ENCODE data around the gene ITPRIPL2. TPM values are rescaled to one million over a fixed set of nuclear protein-coding genes. Genes with fewer than 3 reads are reported as not detected.

ITPRIPL2 gene
- total RNA-seq, 1 donor from 2014 or later, result 58.4 TPM

DNA sequence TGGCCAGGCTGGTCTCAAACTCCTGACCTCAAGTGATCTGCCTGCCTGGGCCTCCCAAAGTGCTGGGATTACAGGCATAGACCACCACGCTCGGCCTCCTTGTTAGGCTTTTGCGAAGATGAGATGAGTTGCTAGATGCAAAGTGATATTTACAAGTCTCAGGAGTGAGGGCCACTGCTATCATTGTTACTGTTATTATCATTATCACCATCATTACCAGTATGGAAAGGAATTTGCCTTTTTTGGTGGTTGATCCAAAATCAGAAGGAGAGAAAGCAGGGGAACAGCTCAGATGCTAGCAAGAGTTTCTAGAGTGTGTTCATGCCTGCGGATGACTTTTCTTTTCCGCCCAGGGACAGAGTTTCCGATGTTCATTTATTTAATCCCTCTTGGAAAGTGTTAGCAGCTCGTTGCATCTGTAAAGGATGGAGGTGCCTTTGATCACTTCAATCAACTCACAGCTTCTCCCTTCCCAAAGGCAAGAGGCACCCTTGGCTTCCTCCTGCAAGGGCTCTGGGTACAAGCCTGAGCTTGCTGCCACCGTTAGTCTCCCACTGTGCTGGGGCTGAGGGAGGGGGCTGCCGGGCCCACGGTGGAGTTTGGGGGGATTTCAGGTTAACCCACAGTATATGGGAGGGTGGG is 21.6 kb downstream of the ITPRIPL2 start:
- H3K27me3 Mint-ChIP-seq, result peaks cover 7% of the 10 kb centered on the region
- H3K9me3 Mint-ChIP-seq, result no peaks in the 10 kb centered on the region
- H3K4me3 Mint-ChIP-seq, result no peak overlapping the region
- no peaks in the 10 kb centered on the region for H3K36me3 Mint-ChIP-seq (ENCODE audit: low read depth)
- DNase-seq, result no peak
- peaks cover 22% of the 10 kb centered on the region for H3K4me1 Mint-ChIP-seq
- H3K27ac Mint-ChIP-seq, result no peak overlapping the region
- intact Hi-C loops (cut with micrococcal nuclease), result no loop called here

DNA sequence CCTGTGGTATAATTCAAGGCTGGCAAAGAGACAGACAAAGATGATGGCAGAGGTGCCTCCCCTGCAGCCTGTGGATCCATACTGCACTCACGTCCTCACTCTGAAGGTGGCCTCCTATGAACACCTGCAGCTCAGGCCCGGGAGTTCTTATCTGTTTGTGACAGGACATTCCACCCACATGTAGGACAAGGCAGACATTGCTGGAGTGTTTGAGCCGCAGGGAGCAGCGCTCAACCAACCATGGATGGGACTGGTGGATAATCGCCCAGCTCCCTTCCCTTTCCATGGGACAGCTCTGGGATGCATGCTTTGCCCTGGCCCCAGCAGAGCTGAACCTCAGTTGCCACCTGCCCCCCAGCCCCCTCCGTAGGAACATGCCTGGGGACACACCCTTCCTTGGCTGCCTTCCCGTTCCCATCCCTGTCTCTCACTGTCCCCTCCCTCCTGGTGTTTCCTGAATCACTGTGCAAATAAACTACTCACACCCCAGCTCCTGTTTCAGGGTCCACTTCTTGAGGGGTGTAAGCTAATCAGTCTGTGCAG is 22.2 kb downstream of the ITPRIPL2 start:
- H3K27ac Mint-ChIP-seq, result no peak overlapping the region
- intact Hi-C loops (cut with micrococcal nuclease), result no loop called here
- H3K4me3 Mint-ChIP-seq, result no peak overlapping the region
- DNase-seq, result no peak
- peaks cover 16% of the 10 kb centered on the region for H3K4me1 Mint-ChIP-seq
- H3K36me3 Mint-ChIP-seq (ENCODE audit: low read depth), result no peaks in the 10 kb centered on the region
- H3K9me3 Mint-ChIP-seq, result no peaks in the 10 kb centered on the region
- H3K27me3 Mint-ChIP-seq, result peaks cover 14% of the 10 kb centered on the region

DNA sequence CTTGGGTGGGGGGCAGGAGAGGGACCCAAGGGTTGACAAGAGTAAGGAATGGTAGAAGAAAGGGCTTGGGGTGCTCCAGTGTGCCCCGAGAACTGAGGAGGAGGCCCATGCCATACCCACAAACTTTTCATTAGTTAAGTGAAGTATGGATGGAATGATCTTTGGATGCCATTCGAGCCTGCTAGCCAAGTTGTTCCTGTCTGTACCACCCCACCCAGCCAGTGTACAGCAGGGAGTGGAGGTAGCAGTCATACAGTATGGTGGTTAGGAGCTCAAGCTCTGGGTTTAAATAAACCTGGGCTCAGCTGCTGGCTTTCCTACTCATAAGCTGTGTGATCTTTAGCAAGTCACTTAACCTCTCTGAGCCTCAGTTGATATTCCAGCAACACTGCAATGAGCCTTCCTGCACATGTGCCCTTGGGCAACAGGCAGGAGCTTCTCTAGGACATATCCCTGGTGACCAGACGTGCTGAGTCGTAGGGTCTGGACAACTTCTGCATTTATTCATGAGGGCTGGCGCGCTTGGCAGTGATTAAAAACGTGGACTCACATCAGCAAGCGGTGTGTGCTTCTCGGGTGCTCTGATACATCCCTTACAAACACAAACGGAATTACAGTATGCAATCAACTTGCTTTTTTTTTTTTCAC is 22.9 kb downstream of the ITPRIPL2 start:
- no peak overlapping the region for H3K4me3 Mint-ChIP-seq
- H3K27me3 Mint-ChIP-seq, result peaks cover 16% of the 10 kb centered on the region
- H3K27ac Mint-ChIP-seq, result no peak overlapping the region
- intact Hi-C loops (cut with micrococcal nuclease), result no loop called here
- H3K9me3 Mint-ChIP-seq, result no peaks in the 10 kb centered on the region
- DNase-seq, result no peak
- H3K36me3 Mint-ChIP-seq (ENCODE audit: low read depth), result no peaks in the 10 kb centered on the region
- H3K4me1 Mint-ChIP-seq, result peaks cover 9% of the 10 kb centered on the region

GRCh38 chr16:19137201-19138128 is 23.7 kb downstream of the ITPRIPL2 start:
- Mint-ChIP-seq H3K9me3 (no peaks in the 10 kb centered on the region), H3K4me3 (no peak overlapping the region), H3K4me1 (peaks cover 4% of the 10 kb centered on the region), H3K36me3 (ENCODE audit: low read depth) (no peaks in the 10 kb centered on the region), H3K27ac (no peak overlapping the region), H3K27me3 (peaks cover 16% of the 10 kb centered on the region)
- intact Hi-C loops (cut with micrococcal nuclease), result no loop called here
- no peak for DNase-seq

DNA sequence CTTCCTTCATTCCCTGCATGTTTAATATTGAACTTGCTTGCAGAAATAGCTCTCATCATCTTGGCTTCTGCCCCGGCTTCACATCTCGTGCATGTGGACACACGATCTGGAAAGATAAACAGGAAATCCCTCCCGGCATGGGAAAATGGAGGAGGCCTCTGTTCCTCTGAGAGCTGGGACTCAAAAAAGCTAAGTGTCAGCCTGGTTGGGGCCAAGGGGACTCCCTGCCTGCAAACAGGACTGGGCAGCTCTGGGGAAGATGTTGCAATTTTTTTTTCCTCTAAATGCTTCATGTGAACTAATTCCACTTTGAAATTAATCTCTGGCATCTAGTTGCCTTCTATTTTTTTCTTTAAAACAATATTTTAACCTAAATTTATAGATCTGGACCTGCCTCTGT is 24.8 kb downstream of the ITPRIPL2 start:
- H3K9me3 Mint-ChIP-seq, result no peaks in the 10 kb centered on the region
- H3K4me1 Mint-ChIP-seq, result peaks cover 2% of the 10 kb centered on the region
- intact Hi-C loops (cut with micrococcal nuclease), result no loop called here
- no peak overlapping the region for H3K4me3 Mint-ChIP-seq
- peaks cover 17% of the 10 kb centered on the region for H3K27me3 Mint-ChIP-seq
- H3K36me3 Mint-ChIP-seq (ENCODE audit: low read depth), result no peaks in the 10 kb centered on the region
- DNase-seq, result no peak
- no peak overlapping the region for H3K27ac Mint-ChIP-seq

DNA sequence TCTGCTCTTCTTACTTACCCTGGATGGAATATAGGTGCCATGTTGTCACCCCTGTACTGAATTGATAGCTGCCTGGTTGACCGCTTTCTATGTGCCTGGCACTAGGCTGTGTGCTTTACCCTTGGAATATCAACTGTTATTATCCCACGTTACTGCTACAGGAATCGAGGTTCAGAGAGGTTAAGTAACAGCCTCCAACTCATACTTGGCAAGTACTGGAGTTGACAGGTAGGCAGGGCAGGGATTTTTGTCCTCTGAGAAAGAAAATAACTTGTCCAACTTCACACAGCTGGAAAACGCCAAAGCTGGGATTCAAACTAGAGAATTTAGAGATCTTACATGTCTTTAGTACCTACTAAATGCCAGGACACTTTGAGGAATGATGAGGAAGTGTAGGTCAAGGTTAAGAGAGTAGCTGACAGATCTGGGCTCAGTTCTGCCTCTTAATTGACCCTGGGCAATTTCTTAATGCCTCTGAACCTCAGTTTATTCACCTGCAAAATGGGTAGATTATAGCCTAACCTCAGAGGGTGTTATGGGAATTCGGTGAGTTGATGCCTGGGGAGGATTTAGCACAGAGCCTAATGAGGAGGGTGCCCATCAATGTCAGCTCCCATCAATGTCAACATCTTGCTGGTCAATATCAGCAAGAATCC is 25.8 kb downstream of the ITPRIPL2 start:
- intact Hi-C loops (cut with micrococcal nuclease), result no loop called here
- no peak overlapping the region for H3K4me3 Mint-ChIP-seq
- H3K4me1 Mint-ChIP-seq, result peaks cover 2% of the 10 kb centered on the region
- no peak for DNase-seq
- H3K9me3 Mint-ChIP-seq, result no peaks in the 10 kb centered on the region
- H3K27ac Mint-ChIP-seq, result no peak overlapping the region
- peaks cover 23% of the 10 kb centered on the region for H3K27me3 Mint-ChIP-seq
- H3K36me3 Mint-ChIP-seq (ENCODE audit: low read depth), result no peaks in the 10 kb centered on the region

DNA sequence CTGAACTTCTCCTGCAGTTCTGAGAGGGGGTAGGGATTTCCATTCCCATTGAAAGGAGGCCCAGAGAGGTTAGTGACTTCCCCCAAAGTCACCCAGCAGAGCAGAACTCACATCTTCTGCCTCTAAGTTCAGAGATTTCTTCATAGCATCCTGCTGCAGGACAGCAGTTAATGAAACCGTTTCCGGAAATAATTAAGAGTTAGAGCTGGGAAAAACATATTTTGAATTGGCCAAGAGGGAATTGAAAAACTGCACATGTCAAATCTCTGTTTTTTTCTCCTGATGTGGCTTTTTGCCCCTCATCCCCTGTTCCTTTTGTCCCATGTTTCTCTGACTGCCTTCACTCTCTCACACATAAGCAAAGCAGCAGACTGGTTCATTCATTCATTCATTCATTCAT is 26.6 kb downstream of the ITPRIPL2 start:
- H3K27ac Mint-ChIP-seq, result no peak overlapping the region
- no peaks in the 10 kb centered on the region for H3K9me3 Mint-ChIP-seq
- intact Hi-C loops (cut with micrococcal nuclease), result no loop called here
- H3K27me3 Mint-ChIP-seq, result peaks cover 29% of the 10 kb centered on the region
- no peak for DNase-seq
- H3K4me1 Mint-ChIP-seq, result peaks cover 2% of the 10 kb centered on the region
- no peaks in the 10 kb centered on the region for H3K36me3 Mint-ChIP-seq (ENCODE audit: low read depth)
- no peak overlapping the region for H3K4me3 Mint-ChIP-seq

GRCh38 chr16:19142939-19143598 is 29.3 kb downstream of the ITPRIPL2 start:
- Mint-ChIP-seq H3K4me1 (no peaks in the 10 kb centered on the region), H3K9me3 (no peaks in the 10 kb centered on the region), H3K4me3 (no peak overlapping the region), H3K36me3 (ENCODE audit: low read depth) (no peaks in the 10 kb centered on the region), H3K27me3 (peaks cover 33% of the 10 kb centered on the region), H3K27ac (no peak overlapping the region)
- no peak for DNase-seq
- intact Hi-C loops (cut with micrococcal nuclease), result no loop called here

- intact Hi-C loops (cut with micrococcal nuclease), result no loop called here
Observed at GRCh38 chr16:19143599-19143956, 29.8 kb downstream of the ITPRIPL2 start.

GRCh38 chr16:19145010-19145409 is 31.2 kb downstream of the ITPRIPL2 start:
- DNase-seq, result no peak
- Mint-ChIP-seq H3K4me1 (no peaks in the 10 kb centered on the region), H3K27me3 (peaks cover 30% of the 10 kb centered on the region), H3K4me3 (no peak overlapping the region), H3K36me3 (ENCODE audit: low read depth) (no peaks in the 10 kb centered on the region), H3K9me3 (no peaks in the 10 kb centered on the region), H3K27ac (no peak overlapping the region)
- intact Hi-C loops (cut with micrococcal nuclease), result no loop called here

More at GRCh38 chr16:19143599-19143956, 29.8 kb downstream of the ITPRIPL2 start:
- H3K27me3 Mint-ChIP-seq, result peaks cover 31% of the 10 kb centered on the region
- no peak overlapping the region for H3K4me3 Mint-ChIP-seq
- no peaks in the 10 kb centered on the region for H3K36me3 Mint-ChIP-seq (ENCODE audit: low read depth)
- no peak overlapping the region for H3K27ac Mint-ChIP-seq
- DNase-seq, result no peak
- H3K9me3 Mint-ChIP-seq, result no peaks in the 10 kb centered on the region
- H3K4me1 Mint-ChIP-seq, result no peaks in the 10 kb centered on the region

GRCh38 chr16:19147126-19147525 is 33.4 kb downstream of the ITPRIPL2 start:
- DNase-seq, result no peak
- peaks cover 25% of the 10 kb centered on the region for H3K27me3 Mint-ChIP-seq
- H3K27ac Mint-ChIP-seq, result no peak overlapping the region
- no peak overlapping the region for H3K4me3 Mint-ChIP-seq
- H3K4me1 Mint-ChIP-seq, result no peaks in the 10 kb centered on the region
- intact Hi-C loops (cut with micrococcal nuclease), result no loop called here
- H3K36me3 Mint-ChIP-seq (ENCODE audit: low read depth), result no peaks in the 10 kb centered on the region
- no peaks in the 10 kb centered on the region for H3K9me3 Mint-ChIP-seq

GRCh38 chr16:19147627-19148026 is 33.9 kb downstream of the ITPRIPL2 start:
- Mint-ChIP-seq H3K27me3 (peaks cover 25% of the 10 kb centered on the region), H3K9me3 (no peaks in the 10 kb centered on the region), H3K27ac (no peak overlapping the region), H3K36me3 (ENCODE audit: low read depth) (no peaks in the 10 kb centered on the region), H3K4me1 (no peaks in the 10 kb centered on the region), H3K4me3 (no peak overlapping the region)
- intact Hi-C loops (cut with micrococcal nuclease), result no loop called here
- no peak for DNase-seq

- Mint-ChIP-seq H3K4me1 (no peaks in the 10 kb centered on the region), H3K4me3 (no peak overlapping the region), H3K27ac (no peak overlapping the region), H3K36me3 (ENCODE audit: low read depth) (no peaks in the 10 kb centered on the region), H3K27me3 (peaks cover 27% of the 10 kb centered on the region), H3K9me3 (no peaks in the 10 kb centered on the region)
- DNase-seq, result no peak
- intact Hi-C loops (cut with micrococcal nuclease), result no loop called here
Observed at GRCh38 chr16:19148189-19148588, 34.4 kb downstream of the ITPRIPL2 start.

Data from activated CD4-positive, alpha-beta T cell treated with anti-CD3 and anti-CD28 coated beads, Interleukin-2, amount 10 ng/mL, durations not matched to agents 24 days and 14 days (primary cell).